OCI-LY3 (cell line): ENCODE data around the gene LCE3E.

Source experiments
- H2AFZ ChIP-seq: fragments of 200-600, 300-600 bp; shearing (Covaris generic); 2 replicates; pipeline ENCODE4 v1.6.0; 2014; ENCODE audit warnings: antibody characterized with exemption, low read depth, low read length
- H3K27ac ChIP-seq: fragments of 200-600, 300-600 bp; sonication (generic); 2 replicates; pipeline ENCODE4 v1.5.1; 2014; ENCODE audit warnings: mild to moderate bottlenecking, low read length, moderate library complexity, mixed read lengths
- H3K27me3 ChIP-seq: fragments of 200-600, 300-600 bp; sonication (generic); 2 replicates; pipeline ENCODE4 v1.6.1; 2014; ENCODE audit warnings: low read depth, low read length, mixed read lengths
- H3K36me3 ChIP-seq: fragments of 200-600, 300-600 bp; sonication (generic); replicated peaks from 2 replicates; pipeline ENCODE3; 2014; ENCODE audit warnings: low read depth, low read length, mixed read lengths
- H3K4me1 ChIP-seq: fragments of 300-600, 200-600 bp; sonication (generic); 2 replicates; pipeline ENCODE4 v1.6.1; 2014; ENCODE audit warnings: low read length, mixed read lengths
- H3K4me2 ChIP-seq: fragments of 200-600, 300-600 bp; sonication (generic); 2 replicates; pipeline ENCODE4 v1.6.1; 2014; ENCODE audit warnings: low read length, mixed read lengths
- H3K4me3 ChIP-seq: fragments of 300-600, 200-600 bp; sonication (generic); 2 replicates; pipeline ENCODE4 v1.5.1; 2014; ENCODE audit warnings: antibody characterized with exemption, mild to moderate bottlenecking, low read length, moderate library complexity
- H3K79me2 ChIP-seq: fragments of 300-600, 200-600 bp; shearing (Covaris generic); 2 replicates; pipeline ENCODE4 v1.6.1; 2014; ENCODE audit warnings: mild to moderate bottlenecking, low read length, mixed read lengths
- H3K9ac ChIP-seq: fragments of 300-600, 200-600 bp; shearing (Covaris generic); 2 replicates; pipeline ENCODE4 v1.6.0; 2014; ENCODE audit warnings: mild to moderate bottlenecking, low read length, moderate library complexity
- H3K9me3 ChIP-seq: fragments of 200-600, 300-600 bp; shearing (Covaris generic); 2 replicates; pipeline ENCODE4 v1.6.1; 2014; ENCODE audit warnings: low read length, mixed read lengths; ENCODE audit not compliant: insufficient read depth
- H4K20me1 ChIP-seq: fragments of 200-600, 300-600 bp; sonication (generic); 2 replicates; pipeline ENCODE4 v1.6.1; 2016; ENCODE audit warnings: low read length, mixed read lengths; ENCODE audit not compliant: insufficient read depth
- EZH2phosphoT487 ChIP-seq: fragments of 200-600 bp; shearing (Covaris generic); IDR thresholded peaks from 2 replicates; pipeline ENCODE4 v1.6.1; 2018; ENCODE audit warnings: antibody characterized with exemption, mixed run types, low read depth
- TF ChIP-seq, protein P1 (sequence below): fragments of 200-600, 300-600 bp; sonication (generic); IDR thresholded peaks from 2 replicates; pipeline ENCODE4 v1.5.1; 2014; ENCODE audit warnings: antibody characterized with exemption, low read length, low read depth

The LCE3E gene

DNA sequence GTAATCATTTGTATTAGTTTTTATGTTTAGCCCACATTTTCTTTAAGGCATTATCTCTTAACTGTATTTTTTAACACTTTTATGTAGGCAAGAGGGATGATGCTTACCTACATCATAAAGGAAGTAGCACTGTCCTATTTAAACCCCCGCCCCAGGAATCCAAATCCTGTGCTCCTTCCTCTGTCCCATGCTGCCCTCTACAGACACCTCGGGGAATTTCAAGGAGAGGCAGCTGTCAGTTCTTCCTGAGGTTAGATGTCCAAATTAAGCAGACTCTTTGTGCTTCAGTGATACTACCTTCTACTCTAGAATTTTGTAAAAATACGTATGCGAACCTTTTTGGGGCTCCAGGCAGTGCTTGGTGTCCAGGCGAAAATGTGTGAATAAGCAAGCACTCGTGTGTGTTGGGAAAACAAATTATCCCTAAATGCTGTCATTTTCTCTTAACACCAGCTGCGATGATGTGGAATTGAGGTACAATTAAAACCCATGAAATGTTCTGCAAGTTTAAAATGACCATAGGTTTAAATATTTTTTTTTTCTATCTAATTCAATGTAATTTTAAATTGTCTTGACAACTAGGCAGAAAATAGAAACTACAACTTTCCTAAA lies 33.1 kb downstream of the LCE3E start:
- TF ChIP-seq EZH2phosphoT487 = no peak
- TF ChIP-seq, protein P1, sequence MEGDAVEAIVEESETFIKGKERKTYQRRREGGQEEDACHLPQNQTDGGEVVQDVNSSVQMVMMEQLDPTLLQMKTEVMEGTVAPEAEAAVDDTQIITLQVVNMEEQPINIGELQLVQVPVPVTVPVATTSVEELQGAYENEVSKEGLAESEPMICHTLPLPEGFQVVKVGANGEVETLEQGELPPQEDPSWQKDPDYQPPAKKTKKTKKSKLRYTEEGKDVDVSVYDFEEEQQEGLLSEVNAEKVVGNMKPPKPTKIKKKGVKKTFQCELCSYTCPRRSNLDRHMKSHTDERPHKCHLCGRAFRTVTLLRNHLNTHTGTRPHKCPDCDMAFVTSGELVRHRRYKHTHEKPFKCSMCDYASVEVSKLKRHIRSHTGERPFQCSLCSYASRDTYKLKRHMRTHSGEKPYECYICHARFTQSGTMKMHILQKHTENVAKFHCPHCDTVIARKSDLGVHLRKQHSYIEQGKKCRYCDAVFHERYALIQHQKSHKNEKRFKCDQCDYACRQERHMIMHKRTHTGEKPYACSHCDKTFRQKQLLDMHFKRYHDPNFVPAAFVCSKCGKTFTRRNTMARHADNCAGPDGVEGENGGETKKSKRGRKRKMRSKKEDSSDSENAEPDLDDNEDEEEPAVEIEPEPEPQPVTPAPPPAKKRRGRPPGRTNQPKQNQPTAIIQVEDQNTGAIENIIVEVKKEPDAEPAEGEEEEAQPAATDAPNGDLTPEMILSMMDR = peak; percentile 90
- Histone ChIP-seq H3K27ac (no peak overlapping the region), H3K27me3 (peaks cover 8% of the 10 kb centered on the region; the same call in 1 of the 2 replicates), H4K20me1 (no peaks in the 10 kb centered on the region), H3K4me3 (no peak overlapping the region), H3K4me1 (no peaks in the 10 kb centered on the region), H3K4me2 (no peak overlapping the region), H3K79me2 (no peaks in the 10 kb centered on the region), H3K9ac (no peak overlapping the region), H3K9me3 (peaks cover 6% of the 10 kb centered on the region; the same call in 1 of the 2 replicates), H2AFZ (no peak overlapping the region), H3K36me3 (no peaks in the 10 kb centered on the region)

DNA sequence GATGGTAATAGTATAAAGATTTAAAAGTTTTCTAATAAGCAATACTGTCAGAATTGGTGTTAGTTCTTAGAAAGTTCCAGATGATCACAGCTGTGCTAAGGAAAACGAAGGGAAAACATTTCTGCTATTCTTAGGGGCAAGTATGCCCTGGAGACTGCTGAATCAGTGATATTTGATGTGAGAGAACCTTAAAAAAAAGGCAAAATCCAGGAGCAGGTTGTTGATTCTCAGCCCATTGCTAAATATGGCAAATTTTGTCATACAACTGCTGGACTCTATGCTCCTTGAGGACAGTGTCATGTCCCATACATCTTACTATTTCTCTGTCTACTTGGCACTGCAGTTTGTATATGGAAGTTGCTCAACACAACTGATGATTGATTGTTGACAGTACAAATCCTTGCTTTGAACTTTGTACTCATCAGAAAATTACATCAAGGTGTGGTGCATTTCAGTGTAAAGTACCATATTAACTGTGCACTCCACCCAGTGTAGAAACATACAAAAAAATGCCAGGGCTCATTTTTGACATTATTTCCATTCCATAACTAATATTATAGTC lies 41.4 kb downstream of the LCE3E start:
- H3K9me3 ChIP-seq = no peaks in the 10 kb centered on the region; the same call in 1 of the 2 replicates

DNA sequence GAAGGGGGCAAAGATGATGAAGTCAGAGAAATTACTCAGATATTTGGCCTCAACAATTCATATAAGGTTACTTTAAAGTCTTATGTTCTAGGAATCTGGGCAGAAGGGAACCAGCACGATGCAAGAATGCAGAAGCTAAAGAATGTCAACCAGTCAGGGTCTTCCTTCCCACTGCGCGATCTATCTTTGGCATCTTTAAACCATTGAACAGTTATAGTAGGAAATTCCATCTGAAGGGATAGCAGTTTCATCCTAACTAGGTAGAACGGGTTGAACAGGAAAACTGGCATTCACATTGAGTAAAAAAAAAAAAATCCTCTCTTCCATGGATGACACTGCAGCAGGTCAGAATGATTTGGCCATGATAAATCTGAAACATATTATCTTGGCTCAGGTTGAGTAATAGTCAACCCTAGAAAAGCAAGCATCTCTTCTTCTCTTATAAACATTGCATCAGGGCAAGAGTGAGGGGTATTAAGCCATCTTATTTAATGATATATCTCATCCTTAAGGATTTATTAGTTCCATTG lies 46.0 kb downstream of the LCE3E start:
- H3K36me3 ChIP-seq = no peaks in the 10 kb centered on the region
- no peak overlapping the region for H3K4me3 ChIP-seq
- no peak overlapping the region for H3K4me2 ChIP-seq
- H2AFZ ChIP-seq = no peak overlapping the region
- H4K20me1 ChIP-seq = no peaks in the 10 kb centered on the region
- H3K9me3 ChIP-seq = no peaks in the 10 kb centered on the region; the same call in 1 of the 2 replicates
- H3K79me2 ChIP-seq = no peaks in the 10 kb centered on the region
- H3K27me3 ChIP-seq = peaks cover 32% of the 10 kb centered on the region; the same call in 1 of the 2 replicates
- TF ChIP-seq, protein P1 = no peak
- no peak for TF ChIP-seq EZH2phosphoT487
- no peak overlapping the region for H3K27ac ChIP-seq
- no peaks in the 10 kb centered on the region for H3K4me1 ChIP-seq
- no peak overlapping the region for H3K9ac ChIP-seq

More for the DNA sequence above, 41.4 kb downstream of the LCE3E start:
- TF ChIP-seq EZH2phosphoT487 = no peak
- no peak overlapping the region for H3K4me2 ChIP-seq
- H3K27ac ChIP-seq = no peak overlapping the region
- H3K36me3 ChIP-seq = no peaks in the 10 kb centered on the region
- no peak overlapping the region for H2AFZ ChIP-seq
- H3K4me1 ChIP-seq = no peaks in the 10 kb centered on the region
- no peak overlapping the region for H3K4me3 ChIP-seq
- H3K27me3 ChIP-seq = peaks cover 32% of the 10 kb centered on the region; the same call in 1 of the 2 replicates
- H3K9ac ChIP-seq = no peak overlapping the region
- no peaks in the 10 kb centered on the region for H4K20me1 ChIP-seq
- no peaks in the 10 kb centered on the region for H3K79me2 ChIP-seq

DNA sequence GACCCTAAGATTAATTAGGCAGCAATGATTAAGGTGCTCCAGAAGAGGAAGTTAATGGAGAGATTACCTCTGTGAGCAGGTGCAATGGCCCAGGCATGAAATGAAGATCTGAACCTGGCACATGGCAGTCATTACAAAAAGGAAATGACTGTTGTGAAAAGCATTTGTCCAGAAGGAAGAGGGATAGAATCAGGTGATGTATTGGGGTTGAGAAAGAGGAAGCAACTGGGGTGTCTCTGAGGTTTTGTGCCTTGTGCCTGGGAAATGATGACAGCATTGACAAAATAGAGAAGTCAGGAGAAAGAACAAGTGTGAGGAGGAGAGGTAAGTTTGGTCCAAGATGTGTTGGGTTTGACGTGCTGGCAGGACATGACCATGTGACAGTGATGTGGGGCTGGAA lies 46.7 kb downstream of the LCE3E start:
- H3K9me3 ChIP-seq = no peaks in the 10 kb centered on the region; the same call in 1 of the 2 replicates
- no peaks in the 10 kb centered on the region for H3K36me3 ChIP-seq
- H3K9ac ChIP-seq = no peak overlapping the region

More for the DNA sequence above, 46.7 kb downstream of the LCE3E start:
- H3K4me3 ChIP-seq = no peak overlapping the region
- H2AFZ ChIP-seq = no peak overlapping the region
- TF ChIP-seq EZH2phosphoT487 = no peak
- TF ChIP-seq, protein P1 = no peak
- H3K27ac ChIP-seq = no peak overlapping the region
- H3K4me2 ChIP-seq = no peak overlapping the region
- H4K20me1 ChIP-seq = no peaks in the 10 kb centered on the region
- H3K79me2 ChIP-seq = no peaks in the 10 kb centered on the region
- H3K27me3 ChIP-seq = peaks cover 27% of the 10 kb centered on the region; the same call in 1 of the 2 replicates
- no peaks in the 10 kb centered on the region for H3K4me1 ChIP-seq
